ENCODE results near the gene KIF22. TPM values are rescaled to one million over a fixed set of nuclear protein-coding genes. Genes with fewer than 3 reads are reported as not detected.
"Not testable (repeated sequence)": the region's sequence is repeated elsewhere in the genome, so short reads cannot be mapped to it uniquely, and the experiment has no call there.

The KIF22 gene
- total RNA-seq, 6 experiments from 2014 or later = 9.8 to 27.1 (median 24.7) TPM

DNA sequence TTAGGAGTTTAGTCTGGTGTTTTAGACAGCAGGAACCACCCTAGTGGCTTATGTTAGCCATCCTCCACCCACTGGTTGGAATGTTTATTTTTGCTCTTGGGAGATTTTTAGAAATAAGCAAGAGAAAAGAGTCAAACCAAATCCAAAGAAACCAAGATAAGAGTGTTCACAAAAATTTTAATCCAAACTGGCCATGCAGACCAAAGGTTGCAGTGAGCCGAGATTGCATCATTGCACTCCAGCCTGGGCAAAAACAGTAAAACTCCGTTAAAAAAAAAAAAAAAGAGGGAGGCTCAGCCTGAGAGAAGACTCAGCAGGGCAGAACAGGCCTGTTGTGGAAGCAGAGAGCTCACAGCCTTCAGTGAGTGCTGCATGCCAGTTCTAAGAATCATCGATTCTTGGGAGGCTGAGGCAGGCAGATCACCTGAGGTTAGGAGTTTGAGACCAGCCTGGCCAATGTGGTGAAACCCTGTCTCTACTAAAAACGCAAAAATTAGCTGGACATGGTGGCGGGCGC, 32.5 kb upstream of the KIF22 start:
- Histone ChIP-seq H3K4me3 (no peak overlapping the region), H3K9me3 (no peaks in the 10 kb centered on the region), H3K27ac (peak overlapping the region in 2 of 3 donors; percentile 56 to 59), H3K36me3 (no peaks in the 10 kb centered on the region), H3K4me1 (peaks cover 0 to 45% (median 12%) of the 10 kb centered on the region in 4 donors), H3K27me3 (no peaks in the 10 kb centered on the region)
- intact Hi-C loops (cut with DNase I) = no loop called here
- peak in 2 of 3 donors; percentile 58 to 76 for DNase-seq
- 22% methylated on average over 5 of the region's 6 CpGs for WGBS (ENCODE audit: insufficient coverage, low coverage, low lambda C conversion rate, missing lambda C conversion rate)
- peak; percentile 66 to 81 (median 78) for ATAC-seq
- no peak for TF ChIP-seq POLR2A (IDR thresholded peaks at IDR 0.05)
- TF ChIP-seq, protein P1, sequence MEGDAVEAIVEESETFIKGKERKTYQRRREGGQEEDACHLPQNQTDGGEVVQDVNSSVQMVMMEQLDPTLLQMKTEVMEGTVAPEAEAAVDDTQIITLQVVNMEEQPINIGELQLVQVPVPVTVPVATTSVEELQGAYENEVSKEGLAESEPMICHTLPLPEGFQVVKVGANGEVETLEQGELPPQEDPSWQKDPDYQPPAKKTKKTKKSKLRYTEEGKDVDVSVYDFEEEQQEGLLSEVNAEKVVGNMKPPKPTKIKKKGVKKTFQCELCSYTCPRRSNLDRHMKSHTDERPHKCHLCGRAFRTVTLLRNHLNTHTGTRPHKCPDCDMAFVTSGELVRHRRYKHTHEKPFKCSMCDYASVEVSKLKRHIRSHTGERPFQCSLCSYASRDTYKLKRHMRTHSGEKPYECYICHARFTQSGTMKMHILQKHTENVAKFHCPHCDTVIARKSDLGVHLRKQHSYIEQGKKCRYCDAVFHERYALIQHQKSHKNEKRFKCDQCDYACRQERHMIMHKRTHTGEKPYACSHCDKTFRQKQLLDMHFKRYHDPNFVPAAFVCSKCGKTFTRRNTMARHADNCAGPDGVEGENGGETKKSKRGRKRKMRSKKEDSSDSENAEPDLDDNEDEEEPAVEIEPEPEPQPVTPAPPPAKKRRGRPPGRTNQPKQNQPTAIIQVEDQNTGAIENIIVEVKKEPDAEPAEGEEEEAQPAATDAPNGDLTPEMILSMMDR (IDR thresholded peaks at IDR 0.05) = peak in 3 of 4 donors; percentile 21 to 24 (median 23)

GRCh38 chr16:29760567-29761279, 29.8 kb upstream of the KIF22 start:
- intact Hi-C loops (cut with DNase I) = no loop called here
- Histone ChIP-seq H3K9me3 (no peaks in the 10 kb centered on the region), H3K27me3 (no peaks in the 10 kb centered on the region), H3K27ac (peak overlapping the region in 2 of 3 donors; percentile 50 to 51), H3K36me3 (no peaks in the 10 kb centered on the region), H3K4me1 (peaks cover 0 to 53% (median 15%) of the 10 kb centered on the region in 4 donors), H3K4me3 (peak overlapping the region in 1 of 3 donors; percentile 5)
- DNase-seq = peak in 1 of 3 donors; percentile 74
- 32% methylated on average over 7 of the region's 9 CpGs for WGBS (ENCODE audit: insufficient coverage, low coverage, low lambda C conversion rate, missing lambda C conversion rate)
- peak; percentile 17 to 59 (median 42) for ATAC-seq
- no peak for TF ChIP-seq POLR2A (IDR thresholded peaks at IDR 0.05)
- TF ChIP-seq, protein P1 (IDR thresholded peaks at IDR 0.05) = no peak

DNA sequence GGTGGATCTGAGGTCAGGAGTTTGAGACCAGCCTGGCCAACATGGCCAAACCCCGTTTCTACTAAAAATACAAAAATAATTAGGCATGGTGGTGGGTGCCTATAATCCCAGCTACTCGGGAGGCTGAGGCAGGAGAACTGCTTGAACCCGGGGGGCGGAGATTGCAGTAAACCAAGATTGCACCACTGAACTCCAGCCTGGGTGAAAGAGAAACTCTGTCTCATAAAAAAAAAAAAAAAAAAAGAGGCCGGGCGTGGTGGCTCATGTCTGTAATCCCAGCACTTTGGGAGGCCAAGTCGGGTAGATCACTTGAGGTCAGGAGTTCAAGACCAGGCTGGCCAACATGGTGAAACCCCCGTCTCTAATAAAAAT, 29.3 kb upstream of the KIF22 start:
- peaks cover 0 to 55% (median 15%) of the 10 kb centered on the region in 4 donors for H3K4me1 ChIP-seq
- H3K36me3 ChIP-seq; ATAC-seq; intact Hi-C loops (cut with DNase I); H3K9me3 ChIP-seq; DNase-seq; H3K27me3 ChIP-seq: not testable (repeated sequence)
- peak overlapping the region in 2 of 3 donors; percentile 50 to 51 for H3K27ac ChIP-seq
- WGBS (ENCODE audit: insufficient coverage, low coverage, low lambda C conversion rate, missing lambda C conversion rate) = 36% methylated on average over 8 of the region's 8 CpGs
- peak overlapping the region in 1 of 3 donors; percentile 5 for H3K4me3 ChIP-seq

- Histone ChIP-seq H3K27ac (peak overlapping the region in 1 of 3 donors; percentile 50), H3K9me3 (no peaks in the 10 kb centered on the region), H3K27me3 (no peaks in the 10 kb centered on the region), H3K4me1 (peaks cover 0 to 53% (median 15%) of the 10 kb centered on the region in 4 donors), H3K36me3 (no peaks in the 10 kb centered on the region), H3K4me3 (no peak overlapping the region)
- intact Hi-C loops (cut with DNase I) = no loop called here
- TF ChIP-seq, protein P1 (IDR thresholded peaks at IDR 0.05) = no peak
- no peak for TF ChIP-seq POLR2A (IDR thresholded peaks at IDR 0.05)
- ATAC-seq (no peak), DNase-seq (no peak)
- 32% methylated on average over 6 of the region's 6 CpGs for WGBS (ENCODE audit: insufficient coverage, low coverage, low lambda C conversion rate, missing lambda C conversion rate)
Observed at GRCh38 chr16:29761882-29762281, 28.7 kb upstream of the KIF22 start.

DNA sequence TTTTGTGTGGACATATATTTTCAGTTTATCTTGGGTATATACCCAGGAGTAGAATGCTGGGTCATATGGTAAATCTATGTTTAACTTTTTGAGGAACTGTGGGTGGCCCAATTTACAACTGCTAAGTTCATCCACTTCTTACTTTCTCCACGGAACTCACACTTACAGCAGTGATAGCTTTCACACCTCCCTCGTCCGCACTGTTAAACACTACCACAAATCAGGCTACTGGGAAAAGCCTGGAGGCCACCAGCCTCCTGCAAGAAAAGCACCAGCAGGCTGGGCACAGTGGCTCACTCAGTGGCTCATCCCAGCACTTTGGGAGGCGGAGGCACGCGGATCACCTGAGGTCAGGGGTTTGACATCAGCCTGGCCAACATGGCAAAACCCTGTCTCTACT, 27.2 kb upstream of the KIF22 start:
- TF ChIP-seq, protein P1 (IDR thresholded peaks at IDR 0.05) = no peak
- TF ChIP-seq POLR2A (IDR thresholded peaks at IDR 0.05) = no peak
- Histone ChIP-seq H3K9me3 (no peaks in the 10 kb centered on the region), H3K27me3 (no peaks in the 10 kb centered on the region), H3K36me3 (no peaks in the 10 kb centered on the region), H3K4me1 (peaks cover 0 to 54% (median 15%) of the 10 kb centered on the region in 4 donors), H3K4me3 (no peak overlapping the region), H3K27ac (no peak overlapping the region)
- ATAC-seq (no peak), DNase-seq (no peak)
- 67% methylated on average over 3 of the region's 6 CpGs for WGBS (ENCODE audit: insufficient coverage, low coverage, low lambda C conversion rate, missing lambda C conversion rate)
- intact Hi-C loops (cut with DNase I) = no loop called here

Data from right lobe of liver (tissue), 6 donors.